Bronchial epithelial cell (primary cell): ENCODE data around the gene COQ8B. TPM values are rescaled to one million over a fixed set of nuclear protein-coding genes. Genes with fewer than 3 reads are reported as not detected.
"Not testable (repeated sequence)": the region's sequence is repeated elsewhere in the genome, so short reads cannot be mapped to it uniquely, and the experiment has no call there.

Source experiments
- DNase-seq: peaks from one replicate; pipeline ENCODE4 v3.0.0-alpha.2; 2010; ENCODE audit warnings: low read depth
- FAIRE-seq: peaks from 2 replicates; lab custom pipeline; 2011; peaks lifted over from hg19 to GRCh38; lab: Jason Lieb, UNC
- H3K27me3 ChIP-seq: 2 replicates; pipeline ENCODE4 v1.5.1; 2011; ENCODE audit warnings: low read length; ENCODE audit not compliant: control insufficient read depth, insufficient read depth
- H3K36me3 ChIP-seq: 2 replicates; pipeline ENCODE4 v1.5.1; 2011; ENCODE audit warnings: low read length; ENCODE audit not compliant: control insufficient read depth, insufficient read depth
- H3K4me3 ChIP-seq: 2 replicates; pipeline ENCODE4 v1.5.1; 2011; ENCODE audit warnings: mild to moderate bottlenecking, low read depth, low read length, control low read depth
- total RNA-seq: library from RNA; depleted of rRNA; stranded (reverse); fragments of >200 nt; gene quantifications from 2 replicates; pipeline ENCODE4 v1.2.1, GENCODE V29; 2014
- TF ChIP-seq, protein P1 (sequence below): IDR thresholded peaks from 2 replicates; pipeline ENCODE4 v1.5.1; 2011; ENCODE audit warnings: mild to moderate bottlenecking, moderate library complexity, low read length, control low read depth, inconsistent platforms; ENCODE audit not compliant: insufficient read depth, severe bottlenecking

COQ8B gene
- total RNA-seq, 1 donor from 2014 or later: 20.0 TPM

DNA sequence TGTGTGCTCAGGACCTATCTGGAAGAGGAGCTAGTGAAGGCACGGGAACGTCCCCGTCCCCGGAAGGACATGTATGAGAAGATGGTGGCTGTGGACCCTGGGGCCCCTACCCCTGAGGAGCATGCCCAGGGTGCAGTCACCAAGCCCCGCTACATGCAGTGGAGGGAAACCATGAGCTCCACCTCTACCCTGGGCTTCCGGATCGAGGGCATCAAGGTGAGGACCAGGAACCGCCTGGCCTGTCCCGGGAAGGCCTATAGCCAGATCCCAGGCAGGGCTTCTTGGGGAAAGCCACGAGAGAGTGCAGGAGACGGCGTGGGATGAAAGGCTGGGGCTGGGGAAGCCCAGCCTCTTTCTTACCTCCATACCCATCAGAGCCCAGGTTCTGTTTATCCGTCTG lies 16.5 kb upstream of the COQ8B start:
- FAIRE-seq (no peak), DNase-seq (no peak)
- no peak overlapping the region for H3K4me3 ChIP-seq
- H3K27me3 ChIP-seq: no peaks in the 10 kb centered on the region
- TF ChIP-seq, protein P1, sequence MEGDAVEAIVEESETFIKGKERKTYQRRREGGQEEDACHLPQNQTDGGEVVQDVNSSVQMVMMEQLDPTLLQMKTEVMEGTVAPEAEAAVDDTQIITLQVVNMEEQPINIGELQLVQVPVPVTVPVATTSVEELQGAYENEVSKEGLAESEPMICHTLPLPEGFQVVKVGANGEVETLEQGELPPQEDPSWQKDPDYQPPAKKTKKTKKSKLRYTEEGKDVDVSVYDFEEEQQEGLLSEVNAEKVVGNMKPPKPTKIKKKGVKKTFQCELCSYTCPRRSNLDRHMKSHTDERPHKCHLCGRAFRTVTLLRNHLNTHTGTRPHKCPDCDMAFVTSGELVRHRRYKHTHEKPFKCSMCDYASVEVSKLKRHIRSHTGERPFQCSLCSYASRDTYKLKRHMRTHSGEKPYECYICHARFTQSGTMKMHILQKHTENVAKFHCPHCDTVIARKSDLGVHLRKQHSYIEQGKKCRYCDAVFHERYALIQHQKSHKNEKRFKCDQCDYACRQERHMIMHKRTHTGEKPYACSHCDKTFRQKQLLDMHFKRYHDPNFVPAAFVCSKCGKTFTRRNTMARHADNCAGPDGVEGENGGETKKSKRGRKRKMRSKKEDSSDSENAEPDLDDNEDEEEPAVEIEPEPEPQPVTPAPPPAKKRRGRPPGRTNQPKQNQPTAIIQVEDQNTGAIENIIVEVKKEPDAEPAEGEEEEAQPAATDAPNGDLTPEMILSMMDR: no peak
- H3K36me3 ChIP-seq: peaks cover 54% of the 10 kb centered on the region

DNA sequence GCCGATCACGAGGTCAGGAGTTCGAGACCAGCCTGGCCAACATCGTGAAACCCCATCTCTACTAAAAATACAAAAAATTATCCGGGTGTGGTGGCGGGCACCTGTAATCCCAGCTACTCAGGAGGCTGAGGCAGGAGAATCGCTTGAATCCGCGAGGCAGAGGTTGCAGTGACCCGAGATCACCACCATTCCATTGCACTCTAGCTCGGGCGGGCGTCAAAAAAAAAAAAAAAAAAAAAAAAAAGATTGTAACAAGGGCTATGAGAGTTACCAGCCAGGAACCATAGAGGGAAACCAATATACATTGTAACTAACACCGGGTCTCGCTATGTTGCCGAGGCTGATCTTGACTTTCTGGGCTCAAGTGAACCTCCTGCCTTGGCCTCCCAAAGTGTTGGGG lies 15.6 kb upstream of the COQ8B start:
- FAIRE-seq, DNase-seq, H3K27me3 ChIP-seq: not testable (repeated sequence)

DNA sequence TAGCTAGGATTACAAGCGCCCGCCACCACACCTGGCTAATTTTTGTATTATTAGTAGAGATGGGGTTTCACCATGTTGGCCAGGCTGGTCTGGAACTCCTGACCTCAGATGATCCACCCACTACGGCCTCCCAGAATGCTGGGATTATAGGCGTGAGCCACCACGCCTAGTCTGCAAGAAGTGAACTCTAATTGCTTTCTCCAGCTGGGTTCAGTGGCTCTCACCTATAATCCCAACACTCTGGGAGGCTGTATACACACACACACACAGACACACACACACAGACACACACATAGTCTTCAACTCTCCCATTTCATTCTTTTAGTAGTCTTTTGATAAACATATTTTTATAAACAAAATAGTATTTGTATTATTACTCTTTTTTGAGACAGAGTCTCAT lies 13.4 kb upstream of the COQ8B start:
- not testable (repeated sequence) for FAIRE-seq, H3K4me3 ChIP-seq
- H3K36me3 ChIP-seq: peaks cover 49% of the 10 kb centered on the region

More for the DNA sequence above, 15.6 kb upstream of the COQ8B start:
- peaks cover 52% of the 10 kb centered on the region for H3K36me3 ChIP-seq
- H3K4me3 ChIP-seq: not testable (repeated sequence)

DNA sequence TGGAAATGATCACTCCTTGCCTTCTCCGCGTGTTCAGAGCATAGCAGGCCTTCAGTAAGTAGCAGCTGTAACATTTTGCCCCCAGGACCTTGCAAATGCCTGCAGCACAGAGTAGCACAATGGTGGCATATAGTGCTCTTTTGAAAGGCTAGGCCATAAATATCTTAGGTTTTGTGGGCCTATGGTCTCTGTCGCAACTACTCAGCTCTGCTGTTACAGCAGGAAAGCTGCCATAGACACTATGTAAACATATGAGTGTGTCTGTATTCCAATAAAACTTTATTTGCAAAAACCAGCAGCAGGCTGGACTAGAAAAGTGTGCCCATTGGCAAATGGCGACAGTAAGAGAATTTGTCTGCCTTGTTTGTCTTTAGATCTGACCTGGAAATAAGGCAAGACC lies 9.6 kb upstream of the COQ8B start:
- FAIRE-seq (no peak), DNase-seq (no peak)
- Histone ChIP-seq H3K36me3 (peaks cover 47% of the 10 kb centered on the region), H3K27me3 (no peaks in the 10 kb centered on the region), H3K4me3 (no peak overlapping the region)
- TF ChIP-seq, protein P1: no peak

More for the DNA sequence above, 13.4 kb upstream of the COQ8B start:
- DNase-seq, H3K27me3 ChIP-seq: not testable (repeated sequence)

DNA sequence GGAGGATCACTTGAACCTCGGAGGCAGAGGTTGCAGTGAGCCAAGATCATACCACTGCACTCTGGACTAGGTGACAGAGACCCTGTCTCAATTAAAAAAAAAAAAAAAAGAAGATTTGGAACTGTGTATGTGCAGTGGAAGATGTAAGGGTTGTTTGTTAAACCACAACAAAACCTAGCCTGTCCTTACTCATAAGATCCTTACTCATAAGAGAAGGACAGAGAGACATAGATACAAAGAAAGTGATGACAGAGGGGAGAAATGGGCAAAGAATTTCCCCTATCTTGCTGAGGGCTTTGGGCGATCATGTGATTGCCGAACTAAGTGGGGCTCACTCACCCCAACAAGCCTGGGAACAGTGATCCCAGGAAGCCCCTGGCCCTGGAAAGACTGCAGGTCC lies 8.2 kb upstream of the COQ8B start:
- TF ChIP-seq, protein P1: no peak
- no peaks in the 10 kb centered on the region for H3K27me3 ChIP-seq
- FAIRE-seq: no peak
- no peak overlapping the region for H3K4me3 ChIP-seq
- DNase-seq: no peak
- H3K36me3 ChIP-seq: peaks cover 45% of the 10 kb centered on the region

DNA sequence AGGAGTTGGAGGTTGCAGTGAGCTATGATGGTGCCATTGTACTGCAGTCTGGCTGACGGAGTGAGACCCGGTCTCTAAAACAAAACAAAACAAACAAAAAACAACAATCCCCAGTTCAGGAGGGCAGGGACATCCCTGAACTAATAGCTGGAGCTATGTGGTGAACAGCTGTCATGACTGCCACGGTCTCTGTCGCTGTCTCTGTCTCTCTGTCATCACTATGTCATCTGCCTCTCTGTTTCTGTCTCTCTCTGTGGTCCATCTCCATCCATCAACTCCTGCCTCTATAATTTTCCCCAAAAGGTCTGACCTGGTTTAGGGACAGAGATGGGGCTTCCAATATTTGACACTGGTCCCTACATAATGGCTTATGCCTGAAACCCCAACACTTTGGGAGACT lies 7.6 kb upstream of the COQ8B start:
- TF ChIP-seq, protein P1: no peak
- DNase-seq (no peak), FAIRE-seq (no peak)
- H3K36me3 ChIP-seq: peaks cover 43% of the 10 kb centered on the region
- no peaks in the 10 kb centered on the region for H3K27me3 ChIP-seq
- H3K4me3 ChIP-seq: no peak overlapping the region

DNA sequence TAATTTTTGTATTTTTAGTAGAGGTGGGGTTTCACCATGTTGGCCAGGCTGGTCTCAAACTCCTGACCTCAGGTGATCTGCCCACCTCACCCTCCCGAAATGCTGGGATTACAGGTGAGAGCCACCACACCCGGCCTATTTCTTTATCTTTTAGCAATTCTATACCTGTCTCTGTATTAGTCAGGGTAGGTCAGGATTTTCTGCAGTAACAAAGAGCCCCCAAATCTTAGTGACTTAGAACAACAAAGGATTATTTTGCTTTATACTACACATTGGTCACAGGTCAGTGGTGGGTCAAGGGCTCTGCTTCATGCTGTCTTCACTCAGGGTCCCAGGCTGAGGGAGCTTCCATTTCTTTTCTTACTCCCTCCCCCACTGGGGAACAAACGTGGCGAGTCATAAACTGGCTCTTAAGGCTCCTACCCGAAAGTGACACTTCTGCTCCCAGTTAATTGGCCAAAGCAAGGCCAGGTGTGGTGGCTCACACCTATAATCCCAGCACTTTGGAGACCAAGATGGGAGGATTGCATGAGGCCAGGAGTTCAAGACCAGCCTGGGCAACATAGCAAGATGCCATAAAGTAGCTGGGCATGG lies 7.1 kb upstream of the COQ8B start:
- H3K27me3 ChIP-seq: no peaks in the 10 kb centered on the region
- H3K36me3 ChIP-seq: peaks cover 39% of the 10 kb centered on the region
- TF ChIP-seq, protein P1: no peak
- DNase-seq: no peak
- FAIRE-seq: no peak
- H3K4me3 ChIP-seq: no peak overlapping the region
